ENCODE measurements around the gene TGM2.

Gene TGM2

DNA sequence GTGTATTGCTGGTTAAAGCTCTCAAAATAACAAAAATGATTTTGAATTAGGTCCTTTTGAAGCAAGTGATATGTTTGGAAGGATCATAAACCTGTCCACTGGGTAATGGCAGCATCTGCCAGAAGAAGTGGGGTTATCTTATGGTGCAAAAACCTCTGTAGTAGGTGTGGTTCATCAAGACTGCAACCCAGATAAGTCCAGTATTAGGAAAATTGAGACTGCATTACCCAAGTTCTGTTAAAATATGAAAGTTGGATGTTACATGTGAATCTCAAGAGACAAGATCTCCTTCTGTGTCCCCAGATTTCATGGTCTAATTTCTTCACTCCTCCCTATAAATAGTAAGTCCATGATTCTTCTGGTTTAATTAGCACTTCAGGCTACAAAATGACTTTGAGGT lies 72.2 kb downstream of the TGM2 start:
- DNase-seq (ENCODE audit: low read depth in 2 of 2), result no peak

DNA sequence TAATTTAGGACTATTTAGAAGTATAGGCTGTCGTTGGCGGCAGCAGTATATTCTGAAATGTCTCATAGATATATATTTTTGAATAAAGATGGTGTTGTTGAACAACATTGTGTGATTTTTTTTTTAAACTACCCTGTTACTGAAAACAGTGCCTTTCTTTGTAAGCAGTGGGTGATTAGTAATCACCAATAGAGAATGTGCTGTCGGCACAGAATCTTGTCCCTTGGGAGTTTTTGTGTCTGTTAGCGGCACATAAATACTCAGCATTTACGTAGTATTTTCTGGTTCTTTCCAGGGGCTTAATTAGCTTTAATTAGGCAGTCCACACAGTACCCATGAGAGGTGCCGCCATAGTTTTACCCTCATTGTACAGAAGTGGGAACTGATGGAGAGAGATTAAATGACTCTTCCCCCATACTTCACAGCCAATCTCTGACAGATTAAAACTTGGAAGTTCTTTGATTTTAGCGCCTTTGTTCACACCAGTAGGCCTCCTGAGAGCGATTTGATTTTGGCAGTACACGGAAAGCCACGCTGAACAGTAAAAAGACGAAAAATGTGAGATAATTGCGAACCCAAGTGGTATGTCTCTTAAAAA lies 72.7 kb downstream of the TGM2 start:
- no peak for DNase-seq (ENCODE audit: low read depth in 2 of 2)

DNA sequence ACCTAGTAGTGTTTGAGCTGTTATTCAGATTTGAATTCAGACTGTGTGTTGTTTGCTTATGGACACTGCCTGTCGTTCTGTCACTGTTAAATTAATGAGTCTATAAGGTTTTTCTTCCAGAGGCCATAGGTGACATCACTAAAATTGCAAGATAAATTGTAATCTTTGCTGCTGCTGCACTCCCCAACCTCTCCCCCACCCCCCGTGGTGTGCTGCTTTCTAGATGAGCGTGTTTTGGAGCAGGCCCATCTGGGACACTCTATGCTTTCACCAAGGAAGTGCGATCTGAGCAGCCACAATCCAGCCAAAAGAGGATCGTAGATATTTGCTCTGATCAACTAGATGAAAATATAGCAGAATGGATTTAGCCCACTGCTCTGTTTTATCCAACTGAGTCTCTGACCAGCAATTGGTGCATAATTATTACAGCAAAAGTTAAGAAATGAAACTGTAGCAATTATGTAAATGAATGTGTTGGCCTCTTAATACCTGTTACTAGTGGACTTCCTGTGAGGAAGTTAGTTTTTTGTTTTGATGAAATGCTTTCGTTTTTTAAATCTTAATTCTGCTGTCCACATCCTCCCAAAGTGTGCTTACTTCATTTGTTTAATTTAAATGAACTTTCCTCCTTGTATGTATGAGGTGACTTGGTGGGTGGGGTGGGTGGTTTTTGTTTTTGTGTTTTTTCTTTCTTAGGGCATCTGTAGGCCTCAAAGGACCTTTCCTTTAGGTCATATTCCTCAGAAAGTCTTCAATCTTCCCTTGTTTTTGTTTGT lies 73.4 kb downstream of the TGM2 start:
- no peak for DNase-seq (ENCODE audit: low read depth in 2 of 2)

DNA sequence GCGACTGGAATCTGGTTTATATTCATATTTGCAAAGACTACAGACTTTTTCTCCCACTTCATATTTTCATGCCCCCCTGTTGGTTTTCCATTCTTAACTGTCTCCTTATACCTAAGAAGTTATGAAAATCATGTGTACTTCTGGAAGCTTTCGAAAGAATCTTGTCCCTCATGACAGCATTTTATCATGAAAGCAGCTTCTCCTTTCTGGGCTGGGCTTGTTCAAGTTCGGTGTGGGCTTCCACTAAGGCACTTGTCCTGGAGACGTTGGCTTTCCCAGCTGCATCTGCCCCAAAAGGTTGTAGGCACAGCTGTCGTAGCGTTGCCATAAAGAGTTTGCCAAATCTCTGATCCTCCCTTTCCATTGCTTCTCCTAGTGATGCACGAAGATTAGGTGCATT lies 75.0 kb downstream of the TGM2 start:
- DNase-seq (ENCODE audit: low read depth in 2 of 2), result no peak

DNA sequence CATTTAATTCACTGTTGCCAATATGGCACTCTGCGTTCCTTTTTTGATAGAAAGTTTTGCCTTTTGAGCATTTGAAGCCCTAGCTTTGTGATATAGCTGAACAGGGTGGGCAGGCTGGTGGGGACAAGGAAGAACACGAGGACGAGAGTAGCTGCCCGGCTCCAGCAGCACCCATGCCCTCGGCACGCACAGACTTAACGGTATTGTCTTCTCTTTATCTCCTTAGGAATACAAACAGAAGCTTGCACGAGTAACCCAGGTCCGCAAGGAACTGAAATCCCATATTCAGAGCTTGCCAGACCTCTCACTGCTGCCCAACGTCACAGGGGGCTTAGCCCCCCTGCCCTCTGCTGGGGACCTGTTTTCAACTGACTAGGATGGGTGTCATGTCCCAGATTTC lies 75.6 kb downstream of the TGM2 start:
- no peak for DNase-seq (ENCODE audit: low read depth in 2 of 2)

DNA sequence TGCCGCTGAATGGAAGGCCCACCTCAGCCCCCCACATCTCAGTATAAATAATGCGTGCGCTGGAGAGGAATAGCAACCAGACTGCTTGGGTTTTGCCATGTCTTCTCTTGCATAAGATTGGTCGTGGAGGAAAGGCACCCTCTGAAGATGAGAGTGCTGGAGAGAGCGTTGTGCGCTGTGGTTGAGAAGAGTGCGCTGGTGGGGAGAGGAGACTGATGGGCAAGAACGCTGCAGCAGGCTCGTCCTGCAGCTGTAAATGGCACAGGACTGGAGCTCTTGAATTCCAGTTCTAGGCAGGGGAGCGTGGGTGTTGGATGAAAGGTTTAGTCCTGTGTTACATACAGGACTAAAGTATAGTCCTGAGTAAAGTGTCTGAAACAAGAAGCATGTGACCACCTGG lies 80.0 kb downstream of the TGM2 start:
- DNase-seq (ENCODE audit: low read depth in 2 of 2), result no peak

DNA sequence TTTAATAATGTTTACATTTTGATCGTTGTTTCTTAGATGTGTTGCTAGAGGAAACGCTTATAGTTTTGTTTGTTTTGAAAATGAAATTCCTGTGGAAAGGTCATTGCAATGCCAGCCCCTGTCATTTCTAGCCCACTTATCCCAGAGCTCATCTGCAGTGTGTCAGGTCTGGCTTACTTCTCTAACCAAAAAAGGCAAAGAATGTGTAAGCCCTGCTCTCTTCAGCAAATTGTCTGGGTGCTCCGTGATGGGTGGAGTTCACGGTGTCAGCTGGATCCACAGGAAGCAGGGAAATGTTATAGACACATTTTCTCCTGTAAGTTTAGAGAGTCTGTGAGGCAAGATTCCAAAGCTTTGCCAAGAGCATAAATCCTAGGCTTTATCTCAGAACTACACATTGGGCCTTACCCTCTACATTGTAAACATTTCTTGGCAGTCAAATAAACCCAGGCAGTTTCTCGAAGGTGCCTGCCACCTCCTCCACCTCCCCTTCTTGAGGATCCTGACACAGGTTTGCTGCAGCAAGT lies 80.6 kb downstream of the TGM2 start:
- DNase-seq (ENCODE audit: low read depth in 2 of 2), result no peak

DNA sequence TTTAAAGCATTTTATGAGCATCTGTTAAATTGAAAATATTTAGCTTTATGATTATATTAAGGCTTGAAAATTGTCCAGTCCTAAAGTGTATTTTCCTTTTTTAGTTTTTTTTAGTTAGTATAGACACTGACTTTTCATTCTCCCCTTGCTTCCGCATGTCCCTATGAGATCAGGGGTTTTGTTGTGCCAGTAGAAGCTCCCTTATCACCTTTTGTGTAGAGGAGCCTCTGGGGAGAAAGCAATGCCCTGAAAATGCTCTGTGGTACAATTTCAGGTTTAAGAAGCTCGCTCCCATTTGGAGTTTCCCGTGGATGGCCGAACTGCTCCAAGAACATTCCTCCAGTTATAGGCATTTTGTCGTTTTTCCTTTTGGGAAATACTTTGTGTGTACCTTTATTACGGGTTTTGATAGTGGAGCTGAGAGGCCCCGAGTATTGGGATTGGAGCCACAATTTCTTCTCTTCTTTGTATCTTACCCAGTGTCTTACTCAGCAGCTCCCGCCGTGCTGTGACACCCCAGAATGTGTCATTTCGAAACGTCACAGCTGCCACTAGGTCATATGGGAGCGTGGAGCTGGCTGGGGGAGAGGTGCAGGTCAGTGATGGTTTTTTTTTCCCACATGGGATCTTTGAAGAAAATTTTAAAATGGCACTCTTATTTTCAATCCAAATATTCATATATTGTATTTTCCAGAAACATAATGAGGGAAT lies 81.6 kb downstream of the TGM2 start:
- no peak for DNase-seq (ENCODE audit: low read depth in 2 of 2)

DNA sequence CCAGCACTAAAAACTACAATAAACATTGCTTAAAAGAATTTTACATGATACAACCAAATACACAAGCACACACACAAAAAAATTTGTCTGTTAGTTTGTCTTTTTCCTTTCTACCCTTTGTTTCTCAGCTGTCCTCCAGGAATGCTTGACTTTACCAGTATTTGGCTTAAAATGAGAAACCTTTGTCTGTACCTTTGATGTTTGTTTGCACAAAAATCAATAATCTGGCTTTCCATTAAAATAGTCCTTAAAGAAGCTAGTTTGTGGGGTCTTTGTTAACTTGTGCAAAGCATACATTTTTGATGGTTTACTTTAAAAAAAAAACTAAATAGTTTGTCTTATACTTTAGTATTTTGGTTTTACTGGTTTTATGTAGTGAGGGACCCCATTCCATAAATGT lies 82.2 kb downstream of the TGM2 start:
- no peak for DNase-seq (ENCODE audit: low read depth in 2 of 2)

DNA sequence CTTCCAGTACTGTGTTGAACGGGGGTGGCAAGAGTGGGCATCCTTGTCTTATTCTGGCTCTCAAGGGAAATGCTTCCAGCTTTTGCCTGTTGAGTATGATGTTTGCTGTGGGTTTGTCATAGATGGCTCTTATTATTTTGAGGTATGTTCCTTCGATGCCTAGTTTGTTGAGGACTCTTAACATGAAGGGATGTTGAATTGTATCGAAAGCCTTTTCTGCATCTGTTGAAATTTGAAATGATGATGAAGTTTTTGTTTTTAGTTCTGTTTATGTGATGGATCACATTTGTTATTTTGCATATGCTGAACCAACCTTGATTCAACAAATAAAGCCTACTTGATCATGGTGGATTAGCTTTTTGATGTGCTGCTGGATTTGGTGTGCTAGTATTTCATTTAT lies 83.5 kb downstream of the TGM2 start:
- no peak for DNase-seq (ENCODE audit: low read depth in 2 of 2)

DNA sequence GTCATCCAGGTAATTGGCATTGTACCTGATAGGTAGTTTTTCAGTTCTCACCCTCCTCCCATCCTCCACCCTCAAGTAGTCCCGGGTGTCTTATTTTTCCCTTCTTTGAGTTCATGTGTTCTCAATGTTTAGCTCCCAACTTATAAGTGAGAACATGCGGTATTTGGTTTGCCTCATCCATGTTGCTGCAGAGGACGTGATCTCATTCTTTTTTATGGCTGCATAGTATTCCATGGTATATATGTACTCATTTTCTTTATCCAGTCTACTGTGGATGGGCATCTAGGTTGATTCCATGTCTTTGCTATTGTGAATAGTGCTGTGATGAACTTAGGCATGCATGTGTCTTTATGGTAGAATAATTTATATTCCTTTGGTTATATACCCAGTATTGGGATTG lies 85.7 kb downstream of the TGM2 start:
- DNase-seq (ENCODE audit: low read depth in 2 of 2), result no peak

DNA sequence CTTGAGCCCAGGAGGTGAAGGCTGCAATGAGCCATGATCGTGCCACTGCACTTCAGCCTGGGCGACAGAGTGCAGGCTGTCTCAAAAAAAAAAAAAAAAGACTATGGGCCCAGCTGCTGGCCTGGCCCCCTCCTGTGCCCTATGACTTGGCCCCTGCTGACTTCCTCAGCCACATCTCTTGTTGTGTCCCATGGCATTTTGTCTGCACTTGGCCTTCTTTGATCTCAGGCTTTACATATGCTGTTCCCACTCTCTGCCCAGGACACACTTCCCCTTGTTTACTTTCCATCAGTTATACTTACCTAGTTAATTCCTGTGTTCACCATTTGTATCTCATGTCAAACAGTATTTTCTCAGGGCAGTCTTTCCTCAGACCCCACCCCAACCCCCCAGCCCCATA lies 87.0 kb downstream of the TGM2 start:
- DNase-seq (ENCODE audit: low read depth in 2 of 2), result no peak

All from stimulated activated CD4-positive, alpha-beta T cell treated with anti-CD3 and anti-CD28 coated beads, Interleukin-1b, Interleukin-23, amount 100 ng/mL, for 4 hours (primary cell).